HG03135 (cell line): ENCODE data around the gene CISD2.
"Not testable (repeated sequence)": the region's sequence is repeated elsewhere in the genome, so short reads cannot be mapped to it uniquely, and the experiment has no call there.

ENCODE experiments used
- ATAC-seq: cut with Tn5 transposase; IDR thresholded peaks from one replicate; pipeline ENCODE4 v1.9.1; 2021; ENCODE audit warnings: mild to moderate bottlenecking, moderate library complexity; ENCODE audit not compliant: unreplicated experiment

CISD2 gene

GRCh38 chr4:102901804-102902203 lies 33.0 kb downstream of the CISD2 start:
- no peak for ATAC-seq

GRCh38 chr4:102918859-102919258 lies 50.1 kb downstream of the CISD2 start:
- ATAC-seq = no peak

GRCh38 chr4:102919697-102920096 lies 50.9 kb downstream of the CISD2 start:
- ATAC-seq = not testable (repeated sequence)

DNA sequence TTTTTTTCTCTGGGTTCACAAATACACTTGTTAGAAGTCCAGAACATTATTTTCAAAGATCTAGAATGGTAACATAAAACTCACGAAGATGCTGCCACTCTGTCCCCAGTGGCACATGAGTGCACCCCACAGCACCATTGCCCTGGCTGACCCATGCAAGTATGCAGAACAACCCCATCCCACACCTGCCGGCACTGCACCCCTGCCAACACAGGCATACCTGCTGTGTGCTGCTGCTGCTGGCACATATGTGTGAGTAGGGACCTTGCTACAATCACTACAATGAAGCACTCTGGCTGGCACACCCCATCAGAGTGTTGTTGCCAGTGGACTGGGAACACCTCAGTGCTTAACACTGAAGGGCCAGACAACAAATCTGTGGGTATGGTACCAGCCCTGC lies 66.9 kb downstream of the CISD2 start:
- no peak for ATAC-seq

GRCh38 chr4:102938063-102938462 lies 69.3 kb downstream of the CISD2 start:
- not testable (repeated sequence) for ATAC-seq
